ENCODE results near the gene FAM3D.

FAM3D gene

GRCh38 chr3:58683001-58683458, 16.5 kb upstream of the FAM3D start:
- DNase-seq, result no peak

DNA sequence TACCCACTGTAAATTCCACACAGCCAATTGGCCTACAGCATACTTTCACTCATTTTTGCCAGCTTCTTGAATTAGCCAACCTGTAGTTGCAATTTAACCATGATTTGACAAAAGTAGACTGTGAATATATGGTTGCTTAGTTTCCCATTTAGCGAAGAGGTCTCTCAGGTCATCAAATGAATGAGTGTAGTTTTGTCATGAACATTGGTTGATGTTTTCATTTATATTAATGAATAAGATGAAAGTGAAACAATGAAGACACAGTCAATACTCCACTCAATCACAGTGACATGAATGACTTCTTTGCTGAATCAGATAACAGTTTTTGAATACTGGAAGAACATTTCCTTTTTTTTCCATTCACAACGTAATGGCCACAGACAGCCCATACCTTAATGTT, 15.3 kb upstream of the FAM3D start:
- no peak for DNase-seq

DNA sequence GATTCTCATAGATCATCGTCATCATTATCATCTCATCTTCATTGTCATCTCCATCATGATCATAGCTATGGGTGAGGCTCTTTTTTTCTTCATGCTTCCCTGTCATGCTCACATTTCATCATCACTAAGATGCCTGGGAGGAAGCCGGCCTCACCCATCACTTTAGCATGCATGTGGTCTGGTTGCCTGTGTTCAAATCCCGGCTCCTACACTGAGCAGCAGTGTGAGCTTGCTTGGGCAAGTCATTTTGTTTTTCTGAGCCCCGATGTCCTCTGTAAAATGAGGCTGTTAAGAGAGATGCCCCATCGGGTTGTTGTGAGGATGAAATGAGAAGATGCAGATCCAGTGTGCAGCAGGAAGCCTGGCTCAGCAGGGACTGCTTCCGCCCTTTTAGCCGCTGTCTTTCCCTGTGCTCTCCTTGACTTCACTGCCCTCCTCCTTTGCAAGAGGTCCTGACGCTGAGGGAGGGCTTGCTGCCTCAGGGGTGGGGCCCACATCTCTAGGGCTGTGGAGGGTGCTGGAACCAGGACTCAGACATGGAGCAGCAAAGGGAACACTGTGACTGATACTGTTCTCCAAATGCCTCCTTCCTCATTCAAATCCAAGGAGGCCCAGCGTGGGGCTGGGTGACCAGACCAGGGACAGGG, 14.4 kb upstream of the FAM3D start:
- DNase-seq, result no peak

DNA sequence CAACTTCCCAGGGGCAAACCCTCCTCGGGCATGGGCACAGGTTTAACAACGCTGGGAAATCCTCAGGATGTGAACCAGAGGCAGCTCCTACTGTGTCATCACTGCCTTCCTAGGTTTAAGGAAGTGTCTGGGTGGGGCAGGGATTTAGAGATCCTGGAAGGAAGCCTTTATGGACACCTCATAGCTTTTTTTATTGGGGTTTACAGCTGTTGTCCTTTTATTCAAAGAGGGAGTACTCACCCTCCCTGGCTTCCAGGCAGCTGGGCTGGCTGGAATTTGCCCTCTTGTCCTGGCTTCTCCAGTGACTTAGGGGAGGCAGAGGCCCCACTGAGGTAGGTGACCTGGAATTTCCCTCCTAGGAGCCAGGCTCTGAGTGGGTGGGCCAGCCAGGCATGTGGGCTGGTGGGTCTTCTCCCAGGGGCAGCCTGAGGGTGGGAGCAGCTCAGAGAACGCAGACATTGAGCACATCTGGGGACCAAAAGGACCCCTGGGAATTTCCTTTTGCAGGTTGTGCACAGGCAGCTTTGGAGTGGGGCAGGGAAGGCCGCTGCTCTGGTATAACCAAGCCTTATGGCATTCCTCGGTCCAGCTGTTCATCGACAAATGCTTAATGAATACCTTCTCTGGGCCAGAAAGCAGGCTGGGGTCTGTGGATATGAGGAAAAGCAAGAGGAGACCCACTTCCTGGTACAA, 13.5 kb upstream of the FAM3D start:
- no peak for DNase-seq

- DNase-seq, result no peak
These were observed 12.9 kb upstream of the FAM3D start for GRCh38 chr3:58679446-58679845.

- DNase-seq, result peak; percentile 42
These were observed 11.8 kb upstream of the FAM3D start for GRCh38 chr3:58678177-58678970.

DNA sequence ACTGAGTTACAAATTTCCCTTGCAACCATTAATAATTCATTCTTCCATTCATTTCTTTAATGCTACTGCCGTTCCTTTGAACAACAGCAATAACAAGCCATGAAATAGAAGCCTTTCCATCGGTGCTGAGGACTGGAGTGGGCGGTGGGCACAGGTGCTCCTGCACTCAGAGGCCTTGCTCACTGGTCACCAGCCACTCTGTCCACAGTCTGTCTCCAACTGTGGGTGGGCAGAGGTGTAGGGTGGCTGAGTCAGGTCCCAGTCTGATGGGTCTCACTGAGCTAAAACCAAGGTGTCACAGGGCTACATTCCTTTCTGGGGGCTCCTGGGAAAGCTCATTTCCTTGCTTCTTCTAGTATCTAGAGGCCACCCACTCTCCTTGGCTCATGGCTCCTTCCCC, 6.3 kb upstream of the FAM3D start:
- DNase-seq, result no peak

- no peak for DNase-seq
These were observed 5.9 kb upstream of the FAM3D start for GRCh38 chr3:58672451-58672850.

- no peak for DNase-seq
These were observed 4.0 kb upstream of the FAM3D start for GRCh38 chr3:58670506-58671135.

- no peak for DNase-seq
These were observed 1.7 kb upstream of the FAM3D start for GRCh38 chr3:58668247-58668646.

GRCh38 chr3:58667704-58668103, 1.1 kb upstream of the FAM3D start:
- DNase-seq, result no peak

DNA sequence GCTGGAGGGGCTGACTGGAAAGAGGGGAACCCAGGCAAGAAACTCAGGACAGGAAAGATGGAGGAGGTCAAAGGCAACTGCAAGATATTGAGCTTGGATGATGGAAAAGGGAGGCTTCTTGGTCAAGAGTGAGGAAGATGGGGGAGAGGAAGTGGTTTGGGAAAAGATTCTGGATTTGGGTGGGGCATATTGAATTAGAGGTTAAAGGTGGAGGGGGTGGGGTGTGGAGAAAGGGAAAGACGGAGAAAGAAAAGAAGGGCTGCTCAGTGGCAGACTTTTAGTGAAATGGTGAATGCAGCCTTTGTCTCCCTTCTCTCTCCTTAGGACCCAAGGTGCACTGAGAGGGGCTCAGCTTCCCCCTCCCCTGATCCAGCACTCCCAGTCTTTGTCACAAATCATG, 655 bp upstream of the FAM3D start:
- DNase-seq, result no peak

- DNase-seq, result no peak
These were observed 1.2 kb downstream of the FAM3D start for GRCh38 chr3:58665405-58665804.

DNA sequence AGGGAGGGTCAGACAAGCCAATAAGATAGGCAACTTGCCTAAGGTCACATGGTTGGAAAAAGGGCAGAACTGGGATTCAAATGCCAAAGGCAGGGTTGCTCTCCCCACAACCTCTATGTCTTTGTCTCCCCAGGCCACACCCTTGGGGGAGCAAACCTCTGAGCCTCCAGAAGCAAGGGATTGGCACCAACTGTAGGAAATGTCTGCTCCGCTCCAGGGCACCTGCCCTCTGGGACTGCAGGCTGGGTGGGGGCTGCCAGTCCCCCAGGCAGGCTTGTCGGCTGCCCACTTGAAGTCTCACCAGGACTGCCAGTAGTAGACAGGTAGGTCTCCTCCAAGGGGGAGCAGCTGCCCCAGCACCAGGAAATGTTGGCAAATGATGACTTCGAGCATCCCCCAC, 2.0 kb downstream of the FAM3D start:
- no peak for DNase-seq

DNA sequence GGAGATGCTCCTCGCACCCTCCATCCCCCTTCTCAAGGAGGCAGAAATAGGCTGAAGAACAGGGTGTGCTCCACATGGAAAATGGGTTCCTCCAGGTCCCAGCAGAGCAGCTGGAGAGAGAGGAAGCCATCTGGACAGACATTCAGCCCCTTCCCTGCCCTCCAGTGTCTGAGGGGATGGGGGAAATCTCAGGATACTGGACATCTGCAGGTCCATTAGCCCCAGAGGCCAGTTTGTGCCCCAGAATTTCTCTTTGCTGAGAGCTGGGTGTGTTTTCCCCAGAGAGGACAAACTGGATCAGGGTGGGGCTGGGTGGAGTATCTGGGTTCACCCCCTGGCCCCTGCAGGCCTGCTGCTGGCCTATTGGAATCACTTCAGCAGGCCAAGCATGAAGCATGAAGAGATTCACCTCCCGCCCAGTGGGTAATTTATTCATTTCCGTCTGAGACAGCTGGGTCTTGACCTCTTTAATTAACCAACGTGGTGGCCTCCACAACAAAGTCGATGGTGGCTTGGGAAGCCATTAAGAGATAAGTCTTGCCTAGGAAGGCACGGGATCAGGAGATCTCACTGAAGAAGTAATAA, 4.6 kb downstream of the FAM3D start:
- no peak for DNase-seq

DNA sequence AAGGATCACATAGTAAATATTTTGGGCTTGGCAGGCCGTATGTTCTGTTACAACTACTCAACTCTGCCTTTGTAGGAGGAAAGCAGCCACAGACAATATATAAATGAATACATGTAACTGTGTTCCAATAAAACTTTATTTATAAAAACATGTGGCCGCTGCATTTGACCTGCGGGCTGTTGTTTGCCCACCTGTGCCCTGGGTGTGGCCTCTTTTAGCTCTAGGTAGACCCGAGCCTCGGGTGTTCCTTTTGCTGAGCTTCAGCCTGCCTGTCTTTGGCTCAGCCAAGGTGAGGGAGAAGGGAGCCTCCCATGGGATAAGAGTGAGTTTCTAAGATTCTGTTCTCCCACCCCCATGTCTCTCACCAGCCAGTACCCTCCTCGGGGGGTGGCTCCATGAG, 5.6 kb downstream of the FAM3D start:
- no peak for DNase-seq

- no peak for DNase-seq
These were observed 7.4 kb downstream of the FAM3D start for GRCh38 chr3:58659051-58659675.

GRCh38 chr3:58658508-58658907, 8.1 kb downstream of the FAM3D start:
- DNase-seq, result no peak

DNA sequence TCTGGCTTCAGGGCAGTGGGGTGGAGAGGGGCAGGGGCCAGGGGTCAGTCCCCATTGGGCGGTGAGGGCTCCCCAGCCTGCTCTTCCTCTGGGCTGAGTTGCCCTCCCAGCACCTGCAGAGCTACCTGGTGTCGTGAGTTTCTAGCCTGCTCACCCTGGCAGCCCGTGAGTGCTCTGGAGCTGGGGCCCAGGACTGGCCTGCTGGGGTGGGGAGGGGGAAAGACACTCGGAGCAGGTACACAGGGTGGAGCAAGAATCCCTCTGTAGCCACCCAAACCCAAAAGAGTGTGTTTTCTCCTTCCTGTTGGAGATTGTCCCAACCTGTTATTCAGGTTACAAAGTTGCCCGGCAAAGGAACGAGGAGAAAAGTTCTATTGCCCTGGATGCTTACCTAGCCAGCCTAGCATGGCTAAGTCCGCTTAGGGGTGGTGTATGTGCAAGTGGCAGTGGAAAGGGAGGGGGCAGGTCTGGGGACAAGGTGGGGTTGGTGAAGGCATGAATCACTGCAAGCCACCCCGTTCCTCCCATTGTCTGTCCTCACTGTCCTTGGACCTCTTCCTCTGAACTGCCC, 8.9 kb downstream of the FAM3D start:
- no peak for DNase-seq

DNA sequence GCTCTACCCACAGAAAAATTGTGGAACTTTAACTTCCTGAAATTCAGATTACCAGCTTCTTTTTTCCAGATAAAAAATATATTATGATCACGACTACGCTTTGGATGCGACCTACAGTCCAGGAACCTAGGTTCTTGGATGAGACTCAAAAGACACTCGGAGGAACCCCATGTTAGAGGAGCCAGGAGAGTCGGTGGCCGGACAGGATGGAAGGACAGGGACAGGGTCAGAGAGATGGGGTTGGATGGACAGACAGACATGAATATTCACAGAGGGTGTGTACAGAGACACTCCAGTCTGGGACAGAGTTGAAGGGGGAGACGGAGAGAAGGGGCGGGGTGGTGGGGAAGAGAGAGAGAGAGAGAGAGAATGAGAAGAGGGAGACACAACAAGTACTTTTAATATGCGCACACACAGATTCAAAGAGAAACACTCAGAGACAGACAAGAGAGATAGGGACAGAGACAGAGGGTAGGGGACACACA, 9.5 kb downstream of the FAM3D start:
- DNase-seq, result no peak

- DNase-seq, result no peak
These were observed 9.9 kb downstream of the FAM3D start for GRCh38 chr3:58656631-58657030.

GRCh38 chr3:58654466-58654865, 12.1 kb downstream of the FAM3D start:
- no peak for DNase-seq

All from GDM1 (cell line).